ENCODE results near the gene PALM3. TPM values are rescaled to one million over a fixed set of nuclear protein-coding genes. Genes with fewer than 3 reads are reported as not detected.
A peak's percentile ranks its signal among the peaks of the same experiment; 100 is the strongest.

PALM3 gene
- total RNA-seq, 1 donor from 2014 or later: 1.7 TPM

GRCh38 chr19:14091081-14091812 is 29.4 kb upstream of the PALM3 start:
- H3K27ac ChIP-seq: peak overlapping the region; percentile 92 to 94
- peaks cover 11 to 15% of the 10 kb centered on the region in 2 donors for H3K36me3 ChIP-seq
- DNase-seq (ENCODE audit: low spot score in 2 of 2): peak in 1 of 2 donors; percentile 77
- no peaks in the 10 kb centered on the region for H3K27me3 ChIP-seq
- H3K9me3 ChIP-seq: peaks cover 5 to 7% of the 10 kb centered on the region in 2 donors
- intact Hi-C loops (cut with DNase I): loop anchor here (1.0 to 2.0 kb wide), 3 partner anchors 16 to 45 kb away; partner anchors contain the start of gene ASF1B
- H3K4me1 ChIP-seq: peaks cover 3 to 9% of the 10 kb centered on the region in 2 donors
- peak overlapping the region; percentile 80 to 90 for H3K4me3 ChIP-seq
- TF ChIP-seq CTCF (IDR thresholded peaks at IDR 0.05): peak; percentile 3 to 23 (median 13)

- H3K36me3 ChIP-seq: peaks cover 10 to 12% of the 10 kb centered on the region in 2 donors
- H3K4me1 ChIP-seq: peaks cover 3 to 9% of the 10 kb centered on the region in 2 donors
- peak in 1 of 2 donors; percentile 96 for DNase-seq (ENCODE audit: low spot score in 2 of 2)
- H3K27me3 ChIP-seq: no peaks in the 10 kb centered on the region
- H3K27ac ChIP-seq: peak within 1 kb of the TSS; percentile 92 to 94
- TF ChIP-seq CTCF (IDR thresholded peaks at IDR 0.05): no peak
- peak within 1 kb of the TSS; percentile 80 to 90 for H3K4me3 ChIP-seq
- H3K9me3 ChIP-seq: peaks cover 5 to 7% of the 10 kb centered on the region in 2 donors
- intact Hi-C loops (cut with DNase I): loop anchor here (1.0 to 2.0 kb wide), 3 partner anchors 16 to 46 kb away; partner anchors contain the start of gene ASF1B
These were observed 28.7 kb upstream of the PALM3 start, which contains the start of gene SAMD1 for GRCh38 chr19:14090509-14091080. SAMD1 (minus strand) TSS chr19:14090751.

GRCh38 chr19:14089662-14090508 is 28.0 kb upstream of the PALM3 start:
- peak overlapping the region; percentile 52 to 92 for H3K27ac ChIP-seq
- H3K4me3 ChIP-seq: peak overlapping the region; percentile 80 to 90
- DNase-seq (ENCODE audit: low spot score in 2 of 2): peak in 1 of 2 donors; percentile 77
- H3K27me3 ChIP-seq: no peaks in the 10 kb centered on the region
- H3K9me3 ChIP-seq: peaks cover 5 to 7% of the 10 kb centered on the region in 2 donors
- peak in 1 of 3 experiments; percentile 30 for TF ChIP-seq CTCF (IDR thresholded peaks at IDR 0.05)
- peaks cover 3 to 9% of the 10 kb centered on the region in 2 donors for H3K4me1 ChIP-seq
- intact Hi-C loops (cut with DNase I): loop anchor here (2.0 kb wide), 2 partner anchors 17 to 29 kb away; no protein-coding TSS in a partner anchor
- peaks cover 10 to 12% of the 10 kb centered on the region in 2 donors for H3K36me3 ChIP-seq

GRCh38 chr19:14089412-14089661 is 27.5 kb upstream of the PALM3 start:
- DNase-seq (ENCODE audit: low spot score in 2 of 2): no peak
- H3K4me1 ChIP-seq: peaks cover 3 to 9% of the 10 kb centered on the region in 2 donors
- H3K9me3 ChIP-seq: peaks cover 5 to 7% of the 10 kb centered on the region in 2 donors
- no peak for TF ChIP-seq CTCF (IDR thresholded peaks at IDR 0.05)
- peak overlapping the region; percentile 1 to 92 for H3K27ac ChIP-seq
- intact Hi-C loops (cut with DNase I): no loop called here
- peak overlapping the region; percentile 80 to 90 for H3K4me3 ChIP-seq
- no peaks in the 10 kb centered on the region for H3K27me3 ChIP-seq
- peaks cover 10 to 12% of the 10 kb centered on the region in 2 donors for H3K36me3 ChIP-seq

- peaks cover 3 to 9% of the 10 kb centered on the region in 2 donors for H3K4me1 ChIP-seq
- peaks cover 5 to 7% of the 10 kb centered on the region in 2 donors for H3K9me3 ChIP-seq
- intact Hi-C loops (cut with DNase I): no loop called here
- DNase-seq (ENCODE audit: low spot score in 2 of 2): no peak
- H3K27ac ChIP-seq: peak overlapping the region; percentile 1 to 92
- H3K4me3 ChIP-seq: peak overlapping the region; percentile 80 to 90
- H3K36me3 ChIP-seq: peaks cover 10 to 12% of the 10 kb centered on the region in 2 donors
- H3K27me3 ChIP-seq: no peaks in the 10 kb centered on the region
- no peak for TF ChIP-seq CTCF (IDR thresholded peaks at IDR 0.05)
These were observed 26.9 kb upstream of the PALM3 start for GRCh38 chr19:14088634-14089411.

Data from ascending aorta (tissue), 2 donors.